GM20431 (cell line): ENCODE data around the gene NDUFV2.

Source experiments
- in situ Hi-C: fragments of 300-500 bp; cut with MseI, MboI; formaldehyde crosslinking; loops from one replicate; pipeline ENCODE4 v1.15.0; 2020; ENCODE audit warnings: low sequenced_read_pairs; ENCODE audit not compliant: unreplicated experiment

The NDUFV2 gene

DNA sequence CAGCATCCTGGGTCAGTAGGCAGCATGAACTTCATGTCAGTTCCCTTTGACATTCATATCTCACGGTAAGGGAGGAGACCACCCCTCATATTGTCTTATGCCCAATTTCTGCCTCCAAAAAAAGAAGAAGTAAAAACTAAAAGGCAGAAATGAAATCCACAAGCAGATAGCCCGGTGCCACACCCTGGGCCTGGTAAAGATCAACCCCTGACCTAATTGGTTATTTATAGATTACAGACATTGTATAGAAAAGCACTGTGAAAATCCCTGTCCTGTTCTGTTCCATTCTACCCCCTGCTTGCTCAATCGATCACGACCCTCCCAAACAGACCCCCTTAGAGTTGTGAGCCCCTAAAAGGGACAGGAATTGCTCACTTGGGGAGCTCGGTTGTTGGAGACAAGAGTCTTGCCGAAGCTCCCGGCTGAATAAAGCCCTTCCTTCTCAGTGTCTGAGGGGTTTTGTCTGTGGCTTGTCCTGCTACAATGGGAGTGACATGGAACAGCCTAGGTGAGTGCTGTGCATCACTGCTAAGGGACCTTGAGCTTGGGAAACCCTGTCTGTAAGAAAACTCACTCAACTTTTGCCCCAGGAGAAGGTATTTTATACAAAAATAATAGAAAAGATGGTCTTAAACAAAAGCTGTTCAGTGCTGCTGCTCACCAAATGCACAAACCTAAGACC, 11.1 kb downstream of the NDUFV2 start:
- in situ Hi-C loops: no loop called here

DNA sequence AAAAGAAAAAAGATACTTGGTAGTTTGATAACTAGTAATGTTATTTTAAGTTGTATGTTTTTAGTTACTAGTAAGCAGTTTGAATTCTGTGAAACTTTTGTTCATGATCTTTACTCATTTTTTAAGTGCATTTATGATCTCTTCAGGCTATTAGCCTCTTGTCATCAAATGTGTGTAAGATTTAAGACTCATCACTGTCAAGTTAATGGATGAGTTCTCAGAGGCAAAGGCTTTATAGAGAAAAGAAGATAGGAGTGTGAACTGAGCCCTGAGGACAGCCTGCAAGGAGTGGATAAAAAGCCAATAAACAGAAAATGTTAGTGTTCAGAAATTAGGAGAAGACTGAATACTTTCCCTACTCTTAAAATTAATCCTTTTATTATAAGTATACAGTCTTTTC, 13.5 kb downstream of the NDUFV2 start:
- in situ Hi-C loops: no loop called here

DNA sequence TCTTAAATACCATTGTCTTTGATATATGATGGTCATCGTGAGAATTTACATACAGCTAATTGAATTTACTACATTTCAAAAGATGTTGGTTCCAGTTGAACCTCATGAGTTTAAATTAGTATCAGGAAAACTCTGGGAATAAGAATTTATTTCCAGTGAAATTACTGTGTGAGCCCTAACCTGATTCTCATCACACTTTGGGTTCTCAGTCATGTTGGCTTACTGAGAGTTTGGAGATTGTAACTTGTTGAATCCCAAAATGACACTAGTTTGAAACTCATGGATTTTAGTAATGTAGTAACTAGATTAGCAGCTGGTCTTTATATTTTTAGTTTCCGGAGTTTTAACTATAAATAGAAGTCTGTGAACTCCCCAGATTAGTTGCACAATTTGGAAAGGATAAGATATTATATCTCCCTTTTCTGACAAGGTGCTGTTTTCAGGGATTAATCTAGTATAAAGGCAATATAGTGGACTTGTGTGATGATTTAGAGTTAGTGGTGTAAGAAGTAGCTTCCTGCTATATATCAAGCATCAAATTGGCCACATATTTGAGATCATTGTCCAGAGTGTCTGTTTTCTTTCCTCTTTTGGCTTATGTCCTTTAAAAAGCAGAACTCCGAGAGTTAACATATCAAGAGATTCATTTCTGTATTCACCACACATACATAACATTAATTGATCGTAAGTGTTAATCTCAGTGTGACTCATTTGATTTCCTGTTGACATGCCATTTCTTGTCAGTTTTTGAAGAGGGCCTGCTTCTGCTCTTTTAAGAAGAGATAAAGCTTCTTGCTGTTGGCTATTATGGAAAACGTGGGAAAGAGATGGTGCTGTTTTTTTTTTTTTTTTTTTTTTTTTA, 15.7 kb downstream of the NDUFV2 start:
- in situ Hi-C loops: no loop called here

DNA sequence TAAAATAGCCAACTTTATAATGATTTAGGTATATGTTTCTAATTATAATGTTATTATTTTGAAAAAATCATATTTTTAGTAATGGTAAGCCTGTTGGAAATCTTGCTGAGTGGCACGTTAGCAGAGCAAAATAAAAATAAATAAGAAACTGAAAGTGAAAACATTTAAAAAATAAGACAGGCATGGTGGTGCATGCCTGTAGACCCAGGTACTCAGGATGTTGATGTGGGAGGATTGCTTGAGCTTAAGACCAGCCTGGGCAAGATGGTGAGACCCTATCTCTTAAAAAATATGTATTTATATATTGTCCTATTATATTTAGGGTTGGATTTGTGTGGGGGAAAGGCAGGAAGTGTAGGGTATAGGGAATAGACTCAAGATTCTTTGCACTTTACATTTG, 18.3 kb downstream of the NDUFV2 start:
- in situ Hi-C loops: no loop called here

DNA sequence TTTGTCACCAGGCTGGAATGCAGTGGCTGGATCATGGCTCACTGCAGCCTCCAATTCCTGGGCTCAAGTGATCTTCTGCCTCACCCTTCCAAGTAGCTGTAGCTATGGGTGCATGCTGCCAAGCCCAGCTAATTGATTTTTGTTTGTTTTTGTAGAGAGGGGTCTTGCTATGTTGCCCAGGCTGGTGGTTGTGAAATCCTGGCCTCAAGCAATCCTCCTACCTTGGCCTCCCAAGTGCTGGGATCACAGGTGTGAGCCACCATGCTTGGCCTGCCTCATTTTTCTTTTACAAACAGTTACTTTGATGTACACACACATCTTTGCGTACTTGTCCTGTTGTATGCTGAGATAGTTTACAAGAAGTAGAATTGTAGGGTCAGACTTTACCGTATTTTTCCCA, 21.0 kb downstream of the NDUFV2 start:
- in situ Hi-C loops: no loop called here

DNA sequence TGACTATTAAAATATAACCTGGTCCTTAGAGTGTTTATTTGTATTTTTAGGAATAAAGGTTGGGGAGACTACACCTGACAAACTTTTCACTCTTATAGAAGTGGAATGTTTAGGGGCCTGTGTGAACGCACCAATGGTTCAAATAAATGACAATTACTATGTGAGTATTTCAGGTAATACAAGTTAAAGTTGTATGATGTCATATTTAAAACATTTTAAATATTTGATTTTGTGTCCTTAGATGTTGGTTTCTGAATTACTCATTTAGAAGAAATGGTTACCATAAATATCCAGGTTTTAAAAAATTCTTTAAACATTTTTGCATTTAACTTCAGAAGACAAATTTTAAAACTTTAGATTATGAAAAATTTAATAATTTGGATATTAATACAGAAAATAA, 22.3 kb downstream of the NDUFV2 start:
- in situ Hi-C loops: no loop called here

DNA sequence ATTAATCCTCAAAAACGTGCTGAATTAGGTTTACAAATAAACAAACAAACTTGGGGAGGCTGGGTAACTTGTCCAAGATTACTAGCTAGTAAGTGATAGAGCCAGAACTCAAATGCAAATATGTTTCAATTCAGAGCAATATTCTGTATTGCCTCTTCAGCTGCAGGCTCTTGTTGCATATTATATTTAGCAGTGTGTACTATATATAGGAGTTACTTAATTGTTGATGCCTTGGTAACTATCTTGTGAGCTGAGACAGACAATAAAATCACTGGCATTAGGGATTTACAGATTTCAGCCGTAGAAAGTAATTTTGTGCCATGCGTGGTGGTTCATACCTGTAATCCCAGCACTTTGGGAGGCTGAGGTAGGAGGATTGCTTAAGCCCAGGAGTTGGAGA, 23.8 kb downstream of the NDUFV2 start:
- in situ Hi-C loops: no loop called here

DNA sequence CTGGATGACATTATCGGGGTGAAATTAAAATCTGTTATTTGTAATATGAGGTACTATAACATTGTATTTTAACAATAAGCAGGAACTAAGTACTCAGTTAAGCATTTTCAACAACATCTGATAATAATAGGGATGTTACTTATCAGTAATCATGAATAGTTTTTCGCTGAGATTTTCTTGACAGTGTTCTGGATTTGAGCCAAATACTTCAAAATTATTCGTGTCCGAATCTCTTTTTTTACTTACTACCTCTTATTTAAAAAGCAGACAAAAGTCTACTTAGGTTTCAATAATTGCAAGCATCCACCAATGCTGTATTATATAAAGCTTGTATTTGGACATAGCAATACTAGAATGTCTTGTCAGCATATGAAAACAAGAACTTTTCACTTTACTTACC, 27.7 kb downstream of the NDUFV2 start:
- in situ Hi-C loops: no loop called here

DNA sequence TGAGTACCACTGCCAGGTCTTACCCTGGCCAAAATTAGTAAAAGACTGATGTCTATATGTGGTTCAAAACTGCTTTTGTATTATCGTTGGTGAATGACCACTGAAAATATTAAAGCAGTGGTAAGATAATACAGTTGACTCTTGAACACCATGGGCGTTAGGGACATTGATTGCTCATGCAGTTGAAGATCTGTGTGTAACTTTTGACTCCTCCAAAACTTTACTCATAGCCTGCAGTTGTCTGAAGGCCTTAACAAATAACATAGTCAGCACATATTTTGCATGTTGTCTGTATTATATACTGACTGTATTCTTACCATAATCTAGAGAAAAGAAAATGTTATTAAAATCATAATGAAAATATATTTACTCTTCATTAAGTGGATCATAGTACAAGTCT, 28.3 kb downstream of the NDUFV2 start:
- in situ Hi-C loops: no loop called here

DNA sequence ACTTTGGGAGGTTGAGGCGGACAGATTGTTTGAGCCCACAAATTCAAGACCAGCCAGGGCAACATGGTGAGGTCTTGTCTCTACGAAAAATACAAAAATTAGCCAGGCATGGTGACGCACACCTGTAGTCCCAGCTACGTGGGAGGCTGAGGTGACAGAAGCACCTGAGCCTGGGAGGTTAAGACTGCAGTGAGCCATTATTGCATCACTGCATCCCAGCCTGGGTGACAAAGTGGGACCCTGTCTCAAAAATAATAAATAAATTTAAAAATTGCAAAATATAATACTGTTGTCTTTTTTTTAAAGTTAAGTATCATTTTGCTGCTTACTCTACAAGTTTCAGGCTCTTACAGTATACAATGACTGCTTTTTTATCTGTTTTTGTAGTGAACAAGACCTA, 30.1 kb downstream of the NDUFV2 start:
- in situ Hi-C loops: no loop called here

DNA sequence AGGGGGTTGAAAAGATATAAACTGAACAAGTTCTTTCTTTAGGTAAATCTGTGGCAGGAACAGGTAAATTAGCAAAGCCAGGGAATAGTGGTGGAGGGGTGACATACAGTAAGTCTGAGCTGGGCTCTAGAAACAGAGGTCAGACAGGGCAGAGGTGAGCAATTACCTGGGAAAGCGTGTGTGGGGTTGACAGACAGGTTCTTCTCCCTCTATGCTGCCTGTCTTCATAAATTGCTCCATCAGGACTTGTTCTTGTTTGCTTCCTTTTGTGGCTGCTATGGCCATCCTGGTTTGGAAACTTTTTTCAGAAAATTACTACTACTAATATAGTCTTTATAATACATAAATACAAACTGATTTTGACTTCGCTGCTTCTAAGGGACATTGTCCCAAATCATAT, 30.7 kb downstream of the NDUFV2 start:
- in situ Hi-C loops: no loop called here

DNA sequence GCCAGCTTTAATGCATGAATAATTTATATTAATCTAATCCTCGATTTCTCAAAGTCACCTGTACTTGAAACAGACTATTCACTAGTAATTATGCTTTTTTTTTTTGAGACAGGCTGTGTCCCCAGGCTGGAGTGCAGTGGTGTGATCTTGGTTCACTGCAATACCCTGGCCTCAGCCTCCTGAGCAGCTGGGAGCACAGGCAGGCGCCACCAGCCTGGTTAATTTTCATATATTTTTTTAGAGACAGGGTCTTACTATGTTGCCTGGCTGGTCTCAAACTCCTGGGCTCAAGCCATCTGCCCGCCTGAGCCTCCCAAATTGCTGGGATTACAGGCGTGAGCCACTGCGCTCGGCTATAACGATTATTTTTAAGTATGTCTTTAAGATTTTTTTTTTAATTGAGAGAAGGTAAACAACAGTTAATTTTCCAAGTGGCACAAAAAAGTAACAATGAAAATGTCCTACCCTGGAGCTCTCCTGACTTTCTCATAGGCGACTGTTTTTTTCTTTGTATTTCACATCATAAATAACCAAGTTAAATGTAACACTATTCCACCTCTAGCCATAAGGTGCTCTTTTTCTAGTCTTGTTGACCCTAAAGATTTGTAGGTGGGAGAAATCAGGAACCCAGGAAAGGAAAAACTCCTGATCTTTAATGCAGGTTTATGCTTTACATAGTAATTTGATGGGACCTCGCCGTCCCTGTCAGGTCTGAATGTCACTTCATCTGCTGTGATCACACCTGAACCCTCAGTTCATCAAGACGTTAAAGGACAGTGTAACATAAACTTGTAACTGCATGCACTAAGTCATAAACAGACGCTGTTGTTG, 32.8 kb downstream of the NDUFV2 start:
- in situ Hi-C loops: no loop called here

DNA sequence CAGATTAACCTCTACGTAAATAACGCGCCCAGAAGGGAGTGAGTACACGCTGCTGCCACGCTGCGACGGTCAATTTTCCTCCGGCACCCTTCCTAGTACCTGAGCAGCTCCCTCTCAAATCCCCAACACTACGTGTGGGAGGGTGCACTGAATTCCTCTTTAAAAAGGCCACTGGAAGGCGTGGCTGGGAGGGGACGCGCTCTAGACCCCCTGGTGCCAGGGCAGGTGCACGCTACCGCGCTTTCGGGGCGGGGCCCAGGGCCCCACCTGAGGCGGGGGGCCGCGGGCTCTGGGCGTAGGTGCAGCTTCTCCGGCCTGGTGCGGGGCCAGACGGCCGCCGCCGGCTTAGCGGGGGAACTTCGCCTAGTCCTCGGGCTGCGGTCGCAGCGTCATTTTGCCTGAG, 33.4 kb downstream of the NDUFV2 start:
- in situ Hi-C loops: no loop called here

DNA sequence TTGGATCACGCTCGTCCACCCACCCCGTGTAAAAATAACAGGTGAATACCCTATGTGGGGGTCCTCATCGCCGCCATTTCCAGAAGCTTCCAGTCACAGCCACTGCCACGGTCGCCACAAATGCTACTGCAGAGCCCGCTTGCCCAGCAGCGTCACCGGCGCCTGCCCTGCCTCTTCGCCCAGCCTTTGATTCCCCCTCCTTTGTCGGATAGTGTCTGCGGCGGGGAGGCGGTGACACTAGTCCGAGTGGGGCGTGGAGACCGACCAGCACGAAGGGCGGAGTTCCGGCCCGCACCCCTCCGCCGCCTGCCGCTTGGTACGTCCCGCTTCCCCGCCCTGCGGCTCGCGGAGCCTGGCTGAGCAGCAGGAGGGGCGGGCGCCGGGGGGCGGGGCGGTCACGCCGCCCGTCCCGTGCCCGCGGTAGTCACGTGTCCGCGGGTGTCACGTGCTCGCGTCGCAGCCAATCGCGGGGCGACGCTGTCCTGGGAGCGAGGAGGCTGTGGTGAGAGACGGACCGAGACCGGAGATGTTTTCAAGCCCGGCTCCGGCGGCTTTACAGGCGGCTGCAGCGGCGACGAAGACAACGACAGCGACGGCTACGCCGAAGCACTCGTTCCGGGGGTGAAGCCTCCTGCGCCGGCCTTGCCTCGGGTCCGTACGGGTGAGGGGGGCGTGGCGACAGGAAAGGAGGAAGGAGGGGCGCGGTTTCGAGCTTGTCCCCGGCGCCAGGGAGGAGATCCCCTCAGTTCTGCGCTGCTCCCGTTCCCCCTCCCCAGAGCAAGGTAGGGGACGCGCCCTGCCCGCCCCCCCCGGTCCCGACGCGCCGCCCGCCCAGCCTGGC, 34.0 kb downstream of the NDUFV2 start, which contains the start of gene ANKRD12:
Gene ANKRD12 (plus strand): TSS at position 467 of the 841 bp plus-strand sequence. CDS start 45,652 bp downstream, outside the sequence.
- in situ Hi-C loops: no loop called here

DNA sequence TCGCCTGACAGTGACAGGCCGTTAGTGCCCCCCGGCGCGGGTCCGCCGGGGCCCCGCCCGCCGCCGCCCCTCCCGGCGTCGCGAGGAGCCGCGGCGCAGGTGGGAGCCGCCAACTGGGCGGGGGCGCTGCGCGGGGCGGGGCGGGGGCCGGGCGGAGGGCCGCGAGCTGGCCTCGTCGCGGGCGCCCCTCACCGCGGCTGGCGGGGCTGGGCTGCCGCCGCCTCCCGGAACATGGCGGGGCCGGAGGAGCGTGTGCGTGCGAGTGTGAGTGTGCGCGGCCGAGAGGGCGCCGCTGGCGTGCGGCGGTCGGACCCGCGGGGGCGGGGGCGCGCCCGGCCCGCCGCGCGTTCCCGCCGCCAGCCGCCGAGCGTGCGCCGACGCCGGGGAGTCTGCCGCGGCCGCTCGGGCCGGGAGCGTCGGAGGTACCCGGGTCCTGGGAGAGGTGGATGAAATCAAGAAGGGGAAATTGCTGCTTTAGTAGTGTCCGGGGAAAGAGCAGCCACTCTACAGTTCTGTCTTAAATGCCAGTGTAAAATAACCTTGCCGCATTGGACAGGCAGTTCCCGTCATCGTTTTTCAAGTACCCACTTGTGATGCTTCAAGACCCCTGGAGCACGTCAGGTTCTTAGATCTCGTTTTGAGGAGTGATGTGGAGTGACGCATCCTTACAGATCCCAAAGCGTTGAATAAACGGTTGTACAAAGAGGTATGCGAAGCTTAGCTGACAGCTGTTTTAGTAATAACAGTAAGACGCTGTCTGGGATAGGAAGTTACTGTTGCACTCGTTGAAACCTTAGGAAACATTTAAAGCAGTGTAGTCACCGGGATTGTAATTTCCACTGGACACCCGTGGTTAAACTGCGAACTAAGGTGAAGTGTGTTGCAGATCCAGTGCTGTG, 34.9 kb downstream of the NDUFV2 start:
- in situ Hi-C loops: no loop called here

DNA sequence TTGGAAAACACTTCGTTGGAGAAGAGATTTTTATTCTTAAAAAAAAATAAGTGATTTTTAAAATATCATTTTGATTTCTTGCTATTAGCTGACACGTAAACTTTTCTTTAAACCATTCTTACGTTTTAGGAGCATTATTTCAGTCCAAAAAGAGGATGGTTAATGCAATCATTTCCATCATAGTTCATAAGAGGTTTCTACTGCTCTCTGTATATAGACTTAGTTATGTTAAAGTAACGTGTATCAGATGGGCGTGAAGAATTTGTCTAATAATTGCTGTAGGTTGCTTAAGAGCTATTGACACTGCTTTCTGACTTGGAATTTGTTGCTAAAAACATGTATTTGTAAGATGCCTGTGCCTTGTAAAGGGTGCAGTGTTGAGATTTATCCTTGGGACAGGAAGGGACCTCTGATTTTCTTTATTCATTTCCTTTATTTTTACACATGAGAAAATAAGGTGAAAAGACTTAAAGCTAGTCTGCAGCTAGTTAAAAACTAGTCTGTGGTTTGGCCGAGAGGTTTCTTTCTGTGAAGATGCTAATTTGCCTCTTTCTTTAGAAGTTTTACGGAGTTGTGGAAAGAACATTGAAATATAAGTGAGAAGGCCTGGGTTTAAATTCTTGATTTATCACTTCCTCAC, 37.0 kb downstream of the NDUFV2 start:
- in situ Hi-C loops: no loop called here

DNA sequence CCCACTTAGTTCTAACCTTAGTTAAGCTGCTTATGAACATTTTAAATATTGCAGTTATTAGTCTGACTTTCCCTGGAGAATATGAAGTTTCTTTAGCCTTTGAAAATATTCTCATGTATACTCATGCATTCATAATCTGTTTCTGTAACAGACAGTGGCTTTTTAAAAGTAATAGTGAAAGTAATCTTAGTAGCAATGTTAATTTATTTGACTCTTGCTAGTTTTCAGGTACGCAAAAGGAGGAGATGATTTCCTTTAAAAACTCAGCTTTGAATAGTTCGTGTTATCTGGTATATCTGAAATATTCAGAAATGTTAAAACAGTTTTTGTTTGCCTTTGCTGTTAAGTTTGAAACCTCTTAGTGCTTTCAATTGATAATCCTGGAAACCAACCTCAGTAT, 37.9 kb downstream of the NDUFV2 start:
- in situ Hi-C loops: no loop called here

DNA sequence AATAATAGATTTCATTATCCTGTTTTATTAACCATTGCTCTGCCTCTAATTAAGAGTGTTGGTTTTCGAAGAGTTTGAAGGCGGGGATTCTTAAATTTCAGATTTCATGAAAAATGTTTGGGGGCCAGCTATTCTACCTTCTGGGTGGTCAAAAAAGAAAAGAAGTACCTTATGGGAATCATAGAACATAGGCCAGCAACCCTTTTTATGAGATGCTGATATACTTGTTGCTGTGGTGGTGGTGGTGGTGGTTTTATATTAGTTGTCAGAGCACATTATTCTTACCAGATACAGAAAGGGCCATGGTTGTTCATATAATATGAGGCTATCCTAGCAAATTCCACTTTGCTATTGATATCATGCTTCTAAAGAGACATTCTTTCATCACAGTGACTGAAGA, 38.5 kb downstream of the NDUFV2 start:
- in situ Hi-C loops: no loop called here
